Left ventricle myocardium inferior (tissue), 1 donor: Measurements from ENCODE around the gene FBXO3. TPM values are rescaled to one million over a fixed set of nuclear protein-coding genes. Genes with fewer than 3 reads are reported as not detected.

Source experiments
- DNase-seq: peaks from one replicate; pipeline ENCODE4 v3.0.0-alpha.2; 2020
- H3K27ac ChIP-seq: fragments of 200-600 bp; replicated peaks from 2 replicates; pipeline ENCODE4 v1.8.0; 2021
- H3K27me3 ChIP-seq: fragments of 200-600 bp; 2 replicates; pipeline ENCODE4 v1.8.0; 2021; ENCODE audit warnings: low read depth
- H3K36me3 ChIP-seq: fragments of 200-600 bp; 2 replicates; pipeline ENCODE4 v1.8.0; 2021
- H3K4me1 ChIP-seq: fragments of 200-600 bp; 2 replicates; pipeline ENCODE4 v1.8.0; 2021
- H3K4me3 ChIP-seq: fragments of 200-600 bp; 2 replicates; pipeline ENCODE4 v1.8.0; 2021; ENCODE audit warnings: mild to moderate bottlenecking, moderate library complexity
- H3K9me3 ChIP-seq: fragments of 200-600 bp; replicated peaks from 2 replicates; pipeline ENCODE4 v1.8.0; 2021
- intact Hi-C: fragments of 100-400 bp; cut with micrococcal nuclease; formaldehyde crosslinking; loops from one replicate; pipeline ENCODE4 v1.11.0; 2022
- total RNA-seq: library from RNA; stranded (reverse); fragmentation: NEBNext Ultra II Directional; extraction: Animal tissue kit (Norgen Biotek cat#: 25700); gene quantifications from one replicate; pipeline ENCODE4 v1.2.1, GENCODE V29; 2021
- TF ChIP-seq, protein P1 (sequence below): fragments of 200-600 bp; IDR thresholded peaks from 2 replicates; pipeline ENCODE4 v1.8.0; 2021; ENCODE audit warnings: antibody characterized with exemption, mild to moderate bottlenecking, borderline replicate concordance
- donor health status: DM: no; HTN: yes; CAD: no; lungs with severe emphysema.

FBXO3 gene
- total RNA-seq, 1 donor from 2014 or later: 49.8 TPM

DNA sequence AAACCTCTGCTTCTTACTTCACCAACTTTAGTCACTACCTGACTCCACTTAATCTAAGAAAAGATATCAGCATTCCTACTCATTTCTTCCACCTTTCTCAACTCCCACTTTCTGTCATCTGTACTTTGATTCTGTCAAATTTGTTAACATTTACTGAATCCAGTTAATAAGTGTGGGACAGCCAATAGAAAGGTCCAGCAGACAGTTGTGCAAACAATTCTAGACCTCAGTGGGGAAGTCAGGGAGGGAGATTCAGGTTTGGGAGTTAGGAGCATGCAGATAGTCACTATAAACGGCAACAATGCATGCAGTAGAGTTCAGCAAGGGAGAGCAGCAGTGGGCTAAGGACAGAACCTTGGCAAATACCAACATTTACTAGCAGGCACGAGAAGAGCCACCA lies 4.1 kb downstream of the FBXO3 start:
- TF ChIP-seq, protein P1, sequence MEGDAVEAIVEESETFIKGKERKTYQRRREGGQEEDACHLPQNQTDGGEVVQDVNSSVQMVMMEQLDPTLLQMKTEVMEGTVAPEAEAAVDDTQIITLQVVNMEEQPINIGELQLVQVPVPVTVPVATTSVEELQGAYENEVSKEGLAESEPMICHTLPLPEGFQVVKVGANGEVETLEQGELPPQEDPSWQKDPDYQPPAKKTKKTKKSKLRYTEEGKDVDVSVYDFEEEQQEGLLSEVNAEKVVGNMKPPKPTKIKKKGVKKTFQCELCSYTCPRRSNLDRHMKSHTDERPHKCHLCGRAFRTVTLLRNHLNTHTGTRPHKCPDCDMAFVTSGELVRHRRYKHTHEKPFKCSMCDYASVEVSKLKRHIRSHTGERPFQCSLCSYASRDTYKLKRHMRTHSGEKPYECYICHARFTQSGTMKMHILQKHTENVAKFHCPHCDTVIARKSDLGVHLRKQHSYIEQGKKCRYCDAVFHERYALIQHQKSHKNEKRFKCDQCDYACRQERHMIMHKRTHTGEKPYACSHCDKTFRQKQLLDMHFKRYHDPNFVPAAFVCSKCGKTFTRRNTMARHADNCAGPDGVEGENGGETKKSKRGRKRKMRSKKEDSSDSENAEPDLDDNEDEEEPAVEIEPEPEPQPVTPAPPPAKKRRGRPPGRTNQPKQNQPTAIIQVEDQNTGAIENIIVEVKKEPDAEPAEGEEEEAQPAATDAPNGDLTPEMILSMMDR: no peak
- Histone ChIP-seq H3K36me3 (peaks cover 36% of the 10 kb centered on the region), H3K4me1 (peaks cover 52% of the 10 kb centered on the region), H3K27ac (no peak overlapping the region), H3K4me3 (no peak overlapping the region), H3K27me3 (no peaks in the 10 kb centered on the region), H3K9me3 (no peaks in the 10 kb centered on the region)
- no peak for DNase-seq
- intact Hi-C loops: no loop called here

DNA sequence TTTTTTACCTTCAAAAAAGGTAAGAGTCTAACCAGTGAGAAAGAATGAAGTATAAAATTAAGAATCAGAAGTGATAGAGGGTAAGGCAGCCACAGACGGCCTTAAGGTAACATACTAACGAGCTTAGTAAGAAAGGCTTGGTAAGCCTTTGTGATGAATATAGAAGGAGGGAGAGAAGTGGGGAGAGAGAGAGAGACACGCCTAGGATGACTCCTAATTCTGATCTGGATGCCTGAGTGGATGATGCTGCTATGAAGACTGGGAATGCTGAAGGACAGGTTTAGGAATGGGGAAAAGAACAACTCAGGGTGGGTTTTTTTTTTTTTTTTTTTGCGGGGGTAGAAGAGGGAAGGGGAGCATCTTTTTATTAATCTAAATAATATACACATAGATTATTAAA lies 4.8 kb downstream of the FBXO3 start:
- H3K36me3 ChIP-seq: peaks cover 43% of the 10 kb centered on the region

DNA sequence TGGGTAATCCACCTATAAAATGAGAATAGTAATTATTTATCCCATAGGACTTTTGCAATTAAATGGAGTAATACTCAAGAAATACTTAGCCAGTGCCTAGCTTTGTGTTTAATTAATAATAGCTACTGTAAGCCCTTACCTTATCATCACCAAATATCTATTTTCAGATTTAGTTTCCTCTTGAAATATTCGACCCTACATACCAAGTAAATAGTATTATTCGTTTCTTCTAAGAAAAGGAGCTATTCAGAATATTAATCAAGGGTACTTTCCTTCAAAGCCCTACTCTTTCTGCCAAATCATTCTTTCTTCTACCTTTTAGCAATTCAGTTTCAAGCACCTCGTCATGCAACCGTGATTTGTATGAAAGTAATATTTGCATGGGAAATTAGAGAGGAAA lies 6.7 kb downstream of the FBXO3 start:
- peaks cover 15% of the 10 kb centered on the region for H3K9me3 ChIP-seq
- no peak overlapping the region for H3K27ac ChIP-seq
- no peaks in the 10 kb centered on the region for H3K27me3 ChIP-seq
- TF ChIP-seq, protein P1: no peak
- DNase-seq: no peak
- H3K36me3 ChIP-seq: peaks cover 63% of the 10 kb centered on the region
- intact Hi-C loops: no loop called here
- peaks cover 29% of the 10 kb centered on the region for H3K4me1 ChIP-seq
- no peak overlapping the region for H3K4me3 ChIP-seq

More for the DNA sequence above, 4.8 kb downstream of the FBXO3 start:
- H3K9me3 ChIP-seq: no peaks in the 10 kb centered on the region
- no peaks in the 10 kb centered on the region for H3K27me3 ChIP-seq
- intact Hi-C loops: no loop called here
- TF ChIP-seq, protein P1: no peak
- no peak overlapping the region for H3K4me3 ChIP-seq
- peaks cover 46% of the 10 kb centered on the region for H3K4me1 ChIP-seq
- H3K27ac ChIP-seq: no peak overlapping the region
- DNase-seq: no peak

DNA sequence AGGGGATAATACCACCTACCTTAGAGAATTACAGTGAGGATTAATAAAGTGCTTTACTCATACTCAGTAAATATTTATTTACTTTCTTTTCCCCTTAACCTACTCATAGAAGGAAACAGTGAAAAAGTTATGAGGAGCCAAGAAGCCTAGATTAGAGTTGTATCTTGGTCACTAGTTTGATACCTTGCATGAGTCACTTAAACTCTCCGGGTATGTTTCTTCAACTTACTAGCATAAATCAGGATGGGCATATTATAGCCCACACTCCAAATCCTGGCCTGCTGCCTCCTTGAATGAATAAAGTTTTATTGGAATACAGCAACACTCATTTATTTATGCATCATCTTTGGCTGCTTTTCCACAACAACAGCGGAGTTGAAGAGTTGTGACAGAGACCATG lies 8.2 kb downstream of the FBXO3 start:
- H3K27me3 ChIP-seq: no peaks in the 10 kb centered on the region
- H3K9me3 ChIP-seq: peaks cover 16% of the 10 kb centered on the region
- TF ChIP-seq, protein P1: no peak
- intact Hi-C loops: no loop called here
- H3K27ac ChIP-seq: no peak overlapping the region
- no peak for DNase-seq
- no peak overlapping the region for H3K4me3 ChIP-seq
- H3K4me1 ChIP-seq: peaks cover 14% of the 10 kb centered on the region
- H3K36me3 ChIP-seq: peaks cover 75% of the 10 kb centered on the region

DNA sequence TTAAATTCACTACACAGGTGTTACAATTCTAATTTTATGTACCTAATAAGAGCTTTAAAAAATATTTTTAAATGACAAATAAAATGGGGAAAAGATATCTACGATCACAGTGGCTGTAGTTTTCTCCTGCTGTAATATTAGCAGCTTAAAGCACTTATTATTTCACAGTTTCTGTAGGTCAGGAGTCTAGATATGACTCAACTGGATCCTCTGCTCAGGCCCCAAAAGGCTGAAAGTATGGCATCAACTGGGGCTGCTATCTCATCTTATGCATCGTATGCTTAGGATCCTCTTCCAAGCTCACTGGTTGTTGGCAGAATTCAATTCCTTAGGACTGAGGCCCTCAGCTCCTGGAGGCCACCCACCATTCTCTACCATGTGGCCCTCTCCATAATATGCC lies 12.8 kb downstream of the FBXO3 start:
- H3K27me3 ChIP-seq: no peaks in the 10 kb centered on the region
- peaks cover 92% of the 10 kb centered on the region for H3K36me3 ChIP-seq
- TF ChIP-seq, protein P1: no peak
- intact Hi-C loops: no loop called here
- H3K4me3 ChIP-seq: no peak overlapping the region
- peaks cover 16% of the 10 kb centered on the region for H3K9me3 ChIP-seq
- DNase-seq: no peak
- no peaks in the 10 kb centered on the region for H3K4me1 ChIP-seq
- no peak overlapping the region for H3K27ac ChIP-seq
